ENCODE results near the gene ANKRA2. TPM values are rescaled to one million over a fixed set of nuclear protein-coding genes. Genes with fewer than 3 reads are reported as not detected.

The ANKRA2 gene
- 12.6 and 15.0 TPM in 2 replicates for total RNA-seq

GRCh38 chr5:73565139-73565968, at the start of gene ANKRA2, which contains the start of gene UTP15:
ANKRA2 (minus strand) TSS chr5:73565639; CDS start chr5:73562881, 2,758 bp downstream.
UTP15 (plus strand) TSS chr5:73565743; CDS start chr5:73567345, 1,602 bp downstream.

Other genes starting within 250 kb of the ANKRA2 start
- gene FOXD1, start 116.9 kb downstream of the ANKRA2 start, total RNA-seq = 0.44 and 0.92 TPM in 2 replicates
- gene BTF3, start 67.2 kb downstream of the ANKRA2 start, total RNA-seq = 178 and 213 TPM in 2 replicates
- 14.9 and 15.2 TPM in 2 replicates for gene UTP15, start 104 bp upstream of the ANKRA2 start, total RNA-seq
- 8.5 and 18.7 TPM in 2 replicates for gene ARHGEF28, start 60.6 kb upstream of the ANKRA2 start, total RNA-seq